Measurements from ENCODE around the gene CAPZA2. TPM values are rescaled to one million over a fixed set of nuclear protein-coding genes. Genes with fewer than 3 reads are reported as not detected.

CAPZA2 gene
- total RNA-seq, 1 donor from 2014 or later, result 147 TPM

DNA sequence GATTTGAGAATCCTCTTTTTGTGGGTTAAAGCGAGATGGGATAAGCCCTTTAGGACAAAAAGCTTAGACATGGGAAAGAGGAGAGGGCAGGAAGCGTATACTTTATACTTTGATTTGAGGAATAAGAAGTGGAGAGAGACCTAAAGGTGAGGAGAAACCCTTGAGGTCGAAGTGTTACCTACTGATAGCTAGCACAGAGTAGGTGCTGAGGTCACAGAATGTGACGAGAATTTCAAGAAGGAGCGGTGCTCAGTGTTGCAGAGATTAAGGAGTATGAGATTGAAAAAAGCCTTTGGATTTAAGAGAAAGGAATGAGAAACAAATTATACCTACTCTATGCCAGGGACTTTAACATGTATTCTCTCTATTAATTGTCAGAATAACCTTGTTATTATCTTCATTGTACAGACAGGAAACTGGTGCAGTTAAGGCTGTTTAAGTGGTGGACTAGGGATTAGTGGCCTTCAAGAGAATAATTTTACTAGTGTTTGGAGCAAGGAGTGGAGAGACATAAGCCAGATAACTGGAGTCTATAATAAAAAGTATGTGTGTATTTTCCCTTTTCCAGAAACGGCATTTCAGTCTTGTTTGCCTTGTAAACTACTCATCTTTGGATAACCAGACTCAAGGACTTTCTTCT, 8.8 kb downstream of the CAPZA2 start:
- Mint-ChIP-seq H3K27ac (no peak overlapping the region), H3K9me3 (no peaks in the 10 kb centered on the region), H3K4me1 (ENCODE audit: low read depth) (peaks cover 56% of the 10 kb centered on the region), H3K4me3 (ENCODE audit: low read depth) (no peak overlapping the region), H3K27me3 (ENCODE audit: low read depth) (no peaks in the 10 kb centered on the region), H3K36me3 (ENCODE audit: low read depth) (peaks cover 39% of the 10 kb centered on the region)
- DNase-seq (ENCODE audit: low spot score), result no peak
- intact Hi-C loops (cut with micrococcal nuclease), result no loop called here

DNA sequence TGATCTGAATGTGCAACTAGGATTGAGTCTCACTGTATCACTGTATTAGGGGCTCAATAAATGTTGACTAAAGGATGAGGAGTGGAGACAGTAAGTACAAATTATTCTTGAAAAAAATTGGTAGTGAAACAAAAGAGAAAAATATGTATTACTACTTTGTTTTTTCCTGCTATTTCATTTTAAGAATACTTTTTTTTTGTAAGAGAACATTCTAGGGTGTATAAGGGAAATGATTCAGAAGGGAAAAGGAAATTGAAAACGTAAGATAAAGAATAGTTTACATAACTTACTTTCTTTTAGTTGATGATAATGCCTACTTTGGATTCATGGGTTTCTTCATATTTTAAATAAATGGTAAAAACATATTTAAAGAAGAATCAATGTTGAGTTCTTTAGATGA, 9.6 kb downstream of the CAPZA2 start:
- H3K27me3 Mint-ChIP-seq (ENCODE audit: low read depth), result no peaks in the 10 kb centered on the region
- no peak overlapping the region for H3K27ac Mint-ChIP-seq
- peaks cover 39% of the 10 kb centered on the region for H3K36me3 Mint-ChIP-seq (ENCODE audit: low read depth)
- DNase-seq (ENCODE audit: low spot score), result no peak
- H3K9me3 Mint-ChIP-seq, result no peaks in the 10 kb centered on the region
- H3K4me3 Mint-ChIP-seq (ENCODE audit: low read depth), result no peak overlapping the region
- intact Hi-C loops (cut with micrococcal nuclease), result no loop called here
- peaks cover 52% of the 10 kb centered on the region for H3K4me1 Mint-ChIP-seq (ENCODE audit: low read depth)

DNA sequence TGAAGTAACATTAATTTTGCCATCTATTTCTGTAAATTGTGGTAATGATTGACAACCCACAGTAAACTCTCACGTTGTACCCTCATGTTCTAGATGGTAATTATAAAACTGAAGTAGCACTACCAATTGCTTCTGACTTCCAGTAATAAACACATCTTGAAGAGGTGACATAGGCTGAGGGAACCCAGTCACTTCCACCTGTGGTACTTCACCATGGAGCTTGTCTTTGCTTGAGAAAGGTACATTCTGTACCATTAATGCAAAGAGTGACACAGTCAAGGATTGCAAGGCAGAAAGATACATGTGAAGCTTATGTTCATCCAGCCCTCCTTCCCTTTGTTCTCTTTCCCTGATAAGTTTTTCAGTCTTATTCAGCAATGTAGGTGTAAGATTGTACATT, 11.2 kb downstream of the CAPZA2 start:
- H3K27me3 Mint-ChIP-seq (ENCODE audit: low read depth), result no peaks in the 10 kb centered on the region
- no peak overlapping the region for H3K4me3 Mint-ChIP-seq (ENCODE audit: low read depth)
- peaks cover 32% of the 10 kb centered on the region for H3K36me3 Mint-ChIP-seq (ENCODE audit: low read depth)
- H3K9me3 Mint-ChIP-seq, result no peaks in the 10 kb centered on the region
- H3K27ac Mint-ChIP-seq, result no peak overlapping the region
- intact Hi-C loops (cut with micrococcal nuclease), result loop anchor here (1.0 kb wide), 1 partner anchor 10 kb away; no protein-coding TSS in a partner anchor
- H3K4me1 Mint-ChIP-seq (ENCODE audit: low read depth), result peaks cover 44% of the 10 kb centered on the region
- DNase-seq (ENCODE audit: low spot score), result no peak

DNA sequence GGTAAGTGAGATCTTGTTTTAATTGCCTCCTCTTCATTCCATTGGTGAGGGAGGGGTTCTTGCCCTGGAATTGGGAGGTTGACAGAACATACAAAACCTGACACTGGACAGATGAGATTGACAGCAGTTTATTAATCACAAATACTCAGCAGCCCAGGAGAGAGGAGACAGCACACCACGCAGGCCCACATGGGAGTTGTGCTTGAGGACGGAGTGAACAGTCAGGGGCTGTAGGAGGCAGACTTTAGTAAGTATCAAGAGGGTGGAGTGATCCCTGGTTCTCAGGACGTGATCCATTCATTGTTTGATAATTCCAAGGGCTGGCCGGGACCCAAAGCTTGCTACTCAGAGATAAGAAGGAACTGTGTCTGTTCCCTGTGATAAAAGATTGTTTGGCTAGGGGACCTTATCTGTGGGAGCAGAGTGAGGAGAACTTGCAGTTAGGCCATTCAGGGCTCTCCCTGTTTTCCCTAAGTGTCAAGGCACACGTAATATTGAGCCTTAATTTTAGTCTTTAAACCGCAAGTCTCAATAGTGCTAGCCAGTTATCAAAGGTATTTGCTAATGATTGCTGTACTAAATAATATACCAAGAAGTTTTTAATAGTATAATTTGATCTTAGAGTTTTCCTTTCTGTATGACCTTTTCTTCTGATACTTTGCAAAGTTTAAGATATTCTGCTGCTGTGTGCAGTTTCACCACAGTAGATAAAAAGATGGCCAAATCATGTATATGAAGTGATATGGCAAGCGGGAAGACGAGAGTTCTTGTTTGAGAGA, 14.5 kb downstream of the CAPZA2 start:
- H3K9me3 Mint-ChIP-seq, result no peaks in the 10 kb centered on the region
- intact Hi-C loops (cut with micrococcal nuclease), result no loop called here
- H3K27me3 Mint-ChIP-seq (ENCODE audit: low read depth), result no peaks in the 10 kb centered on the region
- peaks cover 40% of the 10 kb centered on the region for H3K36me3 Mint-ChIP-seq (ENCODE audit: low read depth)
- no peak for DNase-seq (ENCODE audit: low spot score)
- no peak overlapping the region for H3K4me3 Mint-ChIP-seq (ENCODE audit: low read depth)
- no peak overlapping the region for H3K27ac Mint-ChIP-seq
- peaks cover 23% of the 10 kb centered on the region for H3K4me1 Mint-ChIP-seq (ENCODE audit: low read depth)

DNA sequence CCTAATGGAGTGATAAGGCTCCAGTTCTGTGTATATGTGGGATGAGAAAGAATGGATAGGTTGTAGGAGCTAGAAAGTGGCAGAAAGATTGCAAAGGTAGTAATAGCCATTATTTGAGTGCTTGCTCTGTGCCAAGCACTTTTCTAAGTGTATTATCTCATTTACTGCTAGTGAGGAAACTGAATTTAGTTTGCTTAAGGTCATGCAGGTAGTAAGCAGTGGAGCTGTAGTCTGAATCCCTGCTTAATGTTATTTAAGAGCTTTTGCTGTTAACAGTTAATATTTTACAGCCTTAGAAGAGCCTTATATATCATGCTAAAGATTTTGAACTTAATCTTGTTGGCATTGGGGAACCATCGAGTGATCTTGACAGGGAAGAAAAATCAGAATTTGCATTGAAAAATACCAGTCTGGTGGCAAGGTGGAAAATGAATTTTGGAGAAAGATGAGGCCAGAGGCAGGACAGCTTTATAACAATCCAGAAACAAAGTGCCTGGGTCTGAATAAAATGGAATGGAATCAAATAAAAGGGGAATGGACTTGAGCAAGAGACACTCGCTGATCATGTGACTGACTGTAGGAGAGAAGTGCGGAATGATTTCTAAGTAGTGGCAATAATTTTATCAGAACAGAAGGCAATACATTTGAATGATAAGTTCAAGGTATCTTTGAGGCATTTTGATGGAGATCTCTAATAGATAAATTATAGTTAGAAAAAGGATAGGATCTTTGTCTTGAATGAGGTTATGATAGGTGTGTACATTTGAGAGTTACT, 15.2 kb downstream of the CAPZA2 start:
- intact Hi-C loops (cut with micrococcal nuclease), result no loop called here

DNA sequence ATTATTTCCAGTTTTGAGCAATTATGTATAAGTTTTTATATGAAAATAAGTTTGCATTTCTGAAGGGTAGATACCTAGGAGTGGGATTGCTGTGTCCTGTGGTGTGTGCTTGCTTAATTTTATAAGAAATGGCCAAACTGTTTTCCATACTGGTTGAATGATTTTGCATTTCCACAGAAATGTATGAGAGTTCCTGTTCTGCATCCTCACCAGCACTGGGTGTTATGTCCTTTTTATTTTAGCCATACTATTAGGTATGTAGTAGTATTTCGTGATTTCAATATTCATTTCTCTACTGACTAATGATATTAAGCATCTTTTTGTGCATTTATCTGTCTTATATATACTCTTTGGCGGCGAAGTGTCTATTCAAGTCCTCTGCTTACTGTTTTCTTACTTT, 22.3 kb downstream of the CAPZA2 start:
- H3K27me3 Mint-ChIP-seq (ENCODE audit: low read depth), result no peaks in the 10 kb centered on the region
- no peak overlapping the region for H3K27ac Mint-ChIP-seq
- peaks cover 10% of the 10 kb centered on the region for H3K9me3 Mint-ChIP-seq
- intact Hi-C loops (cut with micrococcal nuclease), result no loop called here
- DNase-seq (ENCODE audit: low spot score), result no peak
- peaks cover 65% of the 10 kb centered on the region for H3K36me3 Mint-ChIP-seq (ENCODE audit: low read depth)
- peaks cover 9% of the 10 kb centered on the region for H3K4me1 Mint-ChIP-seq (ENCODE audit: low read depth)
- no peak overlapping the region for H3K4me3 Mint-ChIP-seq (ENCODE audit: low read depth)

More for the DNA sequence above, 15.2 kb downstream of the CAPZA2 start:
- H3K9me3 Mint-ChIP-seq, result no peaks in the 10 kb centered on the region
- no peak overlapping the region for H3K27ac Mint-ChIP-seq
- no peaks in the 10 kb centered on the region for H3K27me3 Mint-ChIP-seq (ENCODE audit: low read depth)
- H3K36me3 Mint-ChIP-seq (ENCODE audit: low read depth), result peaks cover 42% of the 10 kb centered on the region
- no peak overlapping the region for H3K4me3 Mint-ChIP-seq (ENCODE audit: low read depth)
- peaks cover 19% of the 10 kb centered on the region for H3K4me1 Mint-ChIP-seq (ENCODE audit: low read depth)
- DNase-seq (ENCODE audit: low spot score), result no peak

DNA sequence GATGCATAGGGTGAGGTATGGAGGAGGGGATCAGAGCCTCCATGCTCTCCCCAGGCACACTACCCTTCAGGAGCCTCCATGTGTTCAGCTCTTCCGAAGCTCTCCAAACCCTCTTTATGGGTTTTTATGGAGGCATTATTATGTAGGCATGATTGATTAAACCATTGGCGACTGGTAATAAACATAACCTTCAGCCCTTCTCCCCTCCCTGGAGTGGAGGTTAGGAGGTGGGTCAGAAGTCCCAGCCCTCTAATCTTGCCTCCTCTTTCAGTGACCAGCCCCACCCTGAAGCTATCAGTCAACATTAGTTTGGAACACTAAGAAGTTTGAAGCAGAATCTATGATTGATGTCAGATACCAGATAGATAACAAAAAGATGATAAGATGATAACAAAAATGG, 23.3 kb downstream of the CAPZA2 start:
- Mint-ChIP-seq H3K9me3 (peaks cover 10% of the 10 kb centered on the region), H3K4me1 (ENCODE audit: low read depth) (peaks cover 9% of the 10 kb centered on the region), H3K27me3 (ENCODE audit: low read depth) (no peaks in the 10 kb centered on the region), H3K4me3 (ENCODE audit: low read depth) (no peak overlapping the region), H3K27ac (no peak overlapping the region), H3K36me3 (ENCODE audit: low read depth) (peaks cover 69% of the 10 kb centered on the region)
- no peak for DNase-seq (ENCODE audit: low spot score)
- intact Hi-C loops (cut with micrococcal nuclease), result no loop called here

DNA sequence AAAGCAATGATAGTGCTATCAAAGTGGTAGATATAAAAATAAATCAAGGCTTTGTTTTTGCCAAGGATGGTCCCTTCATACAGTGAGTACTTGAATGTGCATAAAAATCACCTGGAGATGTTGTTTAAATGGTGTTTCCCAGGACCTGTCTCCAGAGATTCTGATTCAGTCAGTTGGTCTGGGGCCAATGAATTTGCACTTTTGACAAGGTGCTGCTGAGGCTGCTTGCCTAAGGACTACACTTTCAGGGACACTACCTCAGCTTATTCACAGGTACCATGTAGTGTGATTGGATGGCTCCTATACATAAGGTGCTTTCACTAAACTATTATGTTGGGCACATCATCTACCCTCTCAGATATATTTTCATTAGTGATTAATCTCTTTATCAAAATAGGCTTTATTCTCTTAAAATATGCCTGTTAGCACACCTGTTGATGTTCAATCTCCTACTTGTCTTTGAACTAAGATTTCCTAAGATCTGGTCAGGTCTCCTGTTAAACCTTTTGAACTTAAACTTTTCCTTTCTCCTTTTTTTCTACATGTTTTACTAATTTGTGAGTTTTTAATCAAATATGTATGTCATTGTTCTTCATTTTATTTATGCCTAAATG, 24.3 kb downstream of the CAPZA2 start:
- no peak overlapping the region for H3K27ac Mint-ChIP-seq
- peaks cover 7% of the 10 kb centered on the region for H3K4me1 Mint-ChIP-seq (ENCODE audit: low read depth)
- no peaks in the 10 kb centered on the region for H3K27me3 Mint-ChIP-seq (ENCODE audit: low read depth)
- peaks cover 66% of the 10 kb centered on the region for H3K36me3 Mint-ChIP-seq (ENCODE audit: low read depth)
- intact Hi-C loops (cut with micrococcal nuclease), result no loop called here
- peaks cover 10% of the 10 kb centered on the region for H3K9me3 Mint-ChIP-seq
- no peak for DNase-seq (ENCODE audit: low spot score)
- H3K4me3 Mint-ChIP-seq (ENCODE audit: low read depth), result no peak overlapping the region

DNA sequence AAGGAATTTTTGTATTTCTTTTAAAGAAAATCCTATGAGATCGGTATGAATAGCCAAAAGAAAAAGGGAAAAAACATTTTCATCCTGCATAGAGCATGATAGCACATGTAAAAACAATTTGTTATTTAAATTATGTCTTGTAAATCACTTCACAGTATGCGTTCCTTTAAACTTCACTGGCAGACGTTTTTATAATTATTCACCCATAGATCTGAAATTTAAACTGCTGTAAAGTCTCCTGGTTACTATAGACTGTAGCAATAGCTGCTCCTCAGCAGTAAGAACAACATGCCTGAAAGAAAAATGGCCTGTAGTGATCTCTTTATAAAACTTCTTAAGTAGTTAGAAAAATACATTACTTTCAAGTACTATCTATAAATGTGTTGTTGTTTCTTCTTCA, 26.5 kb downstream of the CAPZA2 start:
- no peak overlapping the region for H3K4me3 Mint-ChIP-seq (ENCODE audit: low read depth)
- DNase-seq (ENCODE audit: low spot score), result no peak
- no peaks in the 10 kb centered on the region for H3K27me3 Mint-ChIP-seq (ENCODE audit: low read depth)
- H3K27ac Mint-ChIP-seq, result no peak overlapping the region
- H3K4me1 Mint-ChIP-seq (ENCODE audit: low read depth), result peaks cover 7% of the 10 kb centered on the region
- intact Hi-C loops (cut with micrococcal nuclease), result no loop called here
- H3K9me3 Mint-ChIP-seq, result peaks cover 10% of the 10 kb centered on the region
- H3K36me3 Mint-ChIP-seq (ENCODE audit: low read depth), result peaks cover 68% of the 10 kb centered on the region

DNA sequence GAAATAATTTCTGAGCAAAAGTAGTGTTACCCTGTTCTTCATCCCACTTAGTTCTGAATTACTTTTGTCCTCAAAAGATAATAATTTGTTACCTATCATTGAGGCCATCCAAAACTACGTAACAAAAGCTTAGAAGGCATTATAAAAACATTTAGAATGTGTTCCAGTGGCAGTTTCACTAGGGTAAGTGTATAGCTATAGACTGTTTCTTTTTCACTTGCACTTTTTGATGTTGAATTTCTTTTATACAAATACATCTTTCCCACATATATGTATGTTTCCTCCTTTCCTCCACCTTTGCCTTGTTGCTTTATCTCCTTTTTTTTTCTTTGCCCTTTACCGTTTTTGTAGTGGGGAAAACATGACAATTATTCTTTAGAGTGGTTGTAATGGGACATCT, 33.5 kb downstream of the CAPZA2 start:
- Mint-ChIP-seq H3K27me3 (ENCODE audit: low read depth) (no peaks in the 10 kb centered on the region), H3K9me3 (peaks cover 6% of the 10 kb centered on the region), H3K36me3 (ENCODE audit: low read depth) (peaks cover 51% of the 10 kb centered on the region), H3K4me3 (ENCODE audit: low read depth) (no peak overlapping the region), H3K27ac (no peak overlapping the region), H3K4me1 (ENCODE audit: low read depth) (peaks cover 6% of the 10 kb centered on the region)
- DNase-seq (ENCODE audit: low spot score), result no peak
- intact Hi-C loops (cut with micrococcal nuclease), result no loop called here

DNA sequence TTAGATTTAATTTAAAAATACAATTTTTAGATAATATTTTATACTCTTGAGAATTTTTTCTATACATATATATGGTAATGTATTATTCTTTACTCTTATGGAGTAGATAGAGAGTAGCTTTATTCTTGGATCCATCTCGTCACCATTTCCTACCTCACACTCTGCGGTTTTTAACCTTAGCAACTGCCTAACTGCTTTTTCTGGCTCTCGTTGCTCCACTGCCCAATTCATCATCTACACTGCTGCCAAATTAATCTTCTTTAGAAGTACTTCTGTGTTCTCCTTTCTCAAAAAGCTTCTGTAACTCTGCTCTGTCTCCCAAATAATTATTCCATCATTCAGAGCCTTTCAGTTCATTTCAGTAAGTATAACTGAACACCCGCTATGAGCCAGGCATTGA, 35.3 kb downstream of the CAPZA2 start:
- intact Hi-C loops (cut with micrococcal nuclease), result no loop called here
- no peaks in the 10 kb centered on the region for H3K27me3 Mint-ChIP-seq (ENCODE audit: low read depth)
- H3K4me1 Mint-ChIP-seq (ENCODE audit: low read depth), result peaks cover 6% of the 10 kb centered on the region
- H3K27ac Mint-ChIP-seq, result no peak overlapping the region
- no peak overlapping the region for H3K4me3 Mint-ChIP-seq (ENCODE audit: low read depth)
- peaks cover 7% of the 10 kb centered on the region for H3K9me3 Mint-ChIP-seq
- DNase-seq (ENCODE audit: low spot score), result no peak
- H3K36me3 Mint-ChIP-seq (ENCODE audit: low read depth), result peaks cover 51% of the 10 kb centered on the region

DNA sequence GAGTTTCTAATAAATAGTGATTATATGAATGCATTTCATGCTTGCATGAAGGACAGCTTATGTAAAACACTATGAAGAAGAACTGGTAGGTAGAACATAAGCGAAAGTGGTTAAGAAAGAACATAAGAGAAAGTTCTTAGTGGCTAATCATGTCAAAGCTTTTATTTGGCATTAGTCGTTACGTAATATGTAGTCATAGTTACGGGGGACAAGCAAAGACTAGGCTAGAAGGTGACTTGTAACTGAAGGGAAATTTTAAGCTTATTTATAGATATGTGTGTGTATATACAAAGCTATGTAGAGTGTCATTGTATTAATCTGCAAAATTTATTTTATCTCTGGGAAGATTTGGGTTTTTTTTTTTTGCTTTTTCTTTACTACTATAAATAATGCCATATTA, 36.9 kb downstream of the CAPZA2 start:
- H3K4me3 Mint-ChIP-seq (ENCODE audit: low read depth), result no peak overlapping the region
- intact Hi-C loops (cut with micrococcal nuclease), result no loop called here
- no peaks in the 10 kb centered on the region for H3K27me3 Mint-ChIP-seq (ENCODE audit: low read depth)
- H3K27ac Mint-ChIP-seq, result no peak overlapping the region
- H3K36me3 Mint-ChIP-seq (ENCODE audit: low read depth), result peaks cover 52% of the 10 kb centered on the region
- peaks cover 6% of the 10 kb centered on the region for H3K4me1 Mint-ChIP-seq (ENCODE audit: low read depth)
- H3K9me3 Mint-ChIP-seq, result peaks cover 7% of the 10 kb centered on the region
- DNase-seq (ENCODE audit: low spot score), result no peak
